Inferior parietal cortex (tissue), 1 donor: ENCODE results near the gene ASIC1.

Experiments used
- DNase-seq: peaks from one replicate; pipeline ENCODE4 v3.0.0-alpha.2; 2016; ENCODE audit errors: extremely low spot score

ASIC1 gene

DNA sequence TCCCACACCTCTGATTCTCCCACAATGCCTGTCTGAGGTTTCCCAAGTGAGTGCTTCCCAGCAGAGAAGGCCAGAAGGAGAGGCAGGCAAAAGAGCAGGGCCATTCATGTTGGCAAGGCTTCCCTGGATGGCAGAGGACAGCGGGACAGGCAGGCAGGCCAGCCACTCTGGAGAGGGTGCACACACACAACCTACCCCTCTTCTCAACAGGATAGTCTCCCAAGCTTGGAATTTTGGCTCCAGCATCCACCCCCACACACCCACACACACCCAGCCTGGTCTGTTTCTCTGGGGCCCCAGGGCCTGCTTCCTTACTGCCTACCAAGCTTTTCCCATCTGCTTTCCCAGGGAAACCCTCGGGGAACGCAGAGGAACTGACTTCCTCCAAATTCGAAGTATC is 16.7 kb upstream of the ASIC1 start:
- DNase-seq, result no peak

DNA sequence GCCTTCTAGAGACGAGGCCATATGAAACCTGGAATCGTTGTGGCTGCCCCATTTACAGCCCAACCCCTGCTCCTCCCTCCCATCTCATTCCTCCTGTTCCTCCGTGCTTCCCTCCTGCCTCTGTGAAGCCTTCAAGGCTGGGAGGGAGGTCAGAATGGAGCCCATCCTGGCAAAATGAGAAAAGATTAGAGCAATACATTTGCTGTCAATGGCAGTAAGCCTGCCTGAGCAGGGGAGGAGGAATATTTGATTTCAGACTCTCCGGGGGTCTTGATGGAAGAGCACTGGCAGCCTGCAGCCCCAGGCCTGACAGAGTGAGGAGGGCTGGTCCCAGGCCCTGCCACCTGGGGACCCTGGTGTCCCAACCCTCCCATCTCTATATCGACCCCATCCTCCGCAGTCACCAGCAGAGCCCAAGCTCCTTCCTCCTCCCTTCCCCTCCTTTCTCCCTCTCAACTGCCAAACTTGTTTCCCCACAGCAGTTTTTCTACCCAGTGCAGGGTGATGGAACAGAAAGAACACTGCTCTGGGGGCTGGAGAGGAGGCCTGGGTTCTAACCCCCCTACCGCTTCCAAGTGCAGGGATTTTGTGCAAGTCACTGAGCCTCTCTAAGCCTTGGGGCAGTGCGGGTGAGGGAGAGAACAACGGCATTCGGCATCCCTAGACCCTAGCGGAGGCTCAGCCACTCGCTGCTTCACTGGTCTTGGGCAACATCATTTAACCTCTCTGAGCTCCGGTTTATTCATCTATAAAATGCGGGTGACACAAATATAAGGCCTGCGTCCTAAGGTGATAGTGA is 16.1 kb upstream of the ASIC1 start:
- no peak for DNase-seq

DNA sequence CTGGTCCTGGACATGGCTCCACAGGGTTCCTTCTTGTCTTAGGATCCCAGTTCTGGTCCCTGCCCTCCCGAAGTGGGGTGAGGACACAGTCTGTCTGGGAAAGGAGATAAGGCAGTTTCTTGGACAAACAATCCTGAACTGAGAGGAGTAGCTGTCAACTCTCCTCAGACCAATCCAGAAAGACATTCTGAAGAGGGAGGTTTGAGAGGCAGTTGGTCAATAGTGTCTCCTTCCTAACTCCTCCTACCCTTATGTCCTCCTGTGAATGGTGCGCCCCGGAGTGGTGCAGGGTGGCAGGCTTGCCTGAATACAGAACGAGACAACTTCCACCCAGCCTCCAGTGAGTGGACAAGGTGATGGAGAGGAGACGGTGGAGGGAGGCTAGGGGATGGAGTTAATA is 15.4 kb upstream of the ASIC1 start:
- DNase-seq, result no peak

DNA sequence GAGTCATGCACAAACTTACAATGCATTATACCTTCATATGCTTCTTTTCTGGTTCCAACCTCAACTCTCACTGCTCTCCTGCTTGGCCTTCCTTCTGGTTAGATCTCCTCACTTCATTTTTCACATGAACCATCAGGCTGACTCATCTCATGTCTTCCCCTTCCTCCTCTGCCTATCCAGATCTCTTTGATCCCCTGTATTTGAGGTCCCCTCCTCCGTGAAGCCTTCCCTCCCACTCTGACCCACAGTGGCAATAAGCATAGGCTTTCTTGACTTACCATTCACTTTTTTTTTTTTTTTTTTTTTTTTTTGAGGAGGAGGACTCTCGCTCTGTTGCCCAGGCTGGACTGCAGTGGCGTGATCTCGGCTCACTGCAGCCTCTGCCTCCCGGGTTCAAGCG is 14.7 kb upstream of the ASIC1 start:
- DNase-seq, result no peak

DNA sequence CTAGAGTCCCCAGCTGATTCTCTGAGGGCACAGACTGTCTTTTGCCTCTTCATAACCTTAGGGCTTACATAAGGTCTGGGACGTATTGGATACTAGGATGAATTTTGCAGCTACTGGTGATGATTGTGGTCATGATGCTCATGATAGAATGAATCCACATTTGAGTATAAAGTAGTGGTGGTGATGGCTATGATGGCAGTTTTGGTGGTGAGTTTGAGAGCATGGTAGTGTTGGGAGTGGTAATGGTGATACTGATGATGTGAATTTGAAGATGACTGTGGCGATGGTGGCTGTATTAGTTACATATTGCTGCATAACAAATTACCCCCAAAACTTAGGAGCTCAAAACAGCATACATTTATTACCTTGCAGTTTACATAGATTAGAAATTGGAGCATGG is 14.1 kb upstream of the ASIC1 start:
- no peak for DNase-seq

DNA sequence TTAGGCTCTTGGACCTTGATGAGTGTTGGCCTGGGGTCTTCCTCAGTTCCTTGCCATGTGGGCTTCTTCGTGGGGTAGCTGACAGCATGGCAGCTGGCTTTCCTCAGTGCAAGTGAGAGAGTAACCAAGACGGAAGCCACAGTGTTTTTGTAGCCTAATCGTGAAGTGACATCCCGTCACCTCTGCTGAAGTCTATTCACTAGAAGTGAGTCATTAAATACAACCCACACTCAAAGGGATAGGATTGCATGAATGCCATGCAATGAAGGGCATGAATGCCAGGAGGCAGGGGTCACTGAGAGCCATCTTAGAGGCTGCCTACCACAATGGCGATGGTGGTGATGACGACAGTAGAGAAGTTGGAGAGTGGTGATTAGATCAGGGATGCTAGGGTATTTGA is 13.5 kb upstream of the ASIC1 start:
- no peak for DNase-seq

DNA sequence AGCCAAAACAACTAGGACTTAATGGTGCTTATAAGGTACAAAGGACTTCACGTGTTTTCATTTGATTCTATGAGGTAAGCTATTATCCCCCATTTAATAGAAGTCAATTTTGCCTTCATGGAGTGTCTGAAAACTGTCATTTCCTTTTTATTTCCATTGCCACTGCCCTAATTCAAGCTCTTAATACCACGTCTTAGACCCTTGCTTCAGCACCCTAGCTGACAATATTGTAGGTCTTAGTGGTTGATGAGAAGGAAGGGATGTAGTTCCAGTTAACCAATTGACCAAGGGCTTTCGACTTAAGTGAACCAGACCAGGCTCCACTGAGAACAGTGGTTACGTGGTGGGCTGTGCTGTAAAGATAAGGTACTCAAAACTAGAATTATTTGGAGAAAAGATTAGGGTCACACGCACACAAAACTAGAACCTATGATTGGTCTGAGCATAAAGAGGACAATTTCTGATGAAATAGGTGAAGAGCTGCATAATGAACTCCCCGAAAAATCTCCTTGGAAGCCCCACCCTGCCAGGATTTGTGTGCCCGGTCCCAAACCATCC is 9.6 kb upstream of the ASIC1 start:
- DNase-seq, result no peak

DNA sequence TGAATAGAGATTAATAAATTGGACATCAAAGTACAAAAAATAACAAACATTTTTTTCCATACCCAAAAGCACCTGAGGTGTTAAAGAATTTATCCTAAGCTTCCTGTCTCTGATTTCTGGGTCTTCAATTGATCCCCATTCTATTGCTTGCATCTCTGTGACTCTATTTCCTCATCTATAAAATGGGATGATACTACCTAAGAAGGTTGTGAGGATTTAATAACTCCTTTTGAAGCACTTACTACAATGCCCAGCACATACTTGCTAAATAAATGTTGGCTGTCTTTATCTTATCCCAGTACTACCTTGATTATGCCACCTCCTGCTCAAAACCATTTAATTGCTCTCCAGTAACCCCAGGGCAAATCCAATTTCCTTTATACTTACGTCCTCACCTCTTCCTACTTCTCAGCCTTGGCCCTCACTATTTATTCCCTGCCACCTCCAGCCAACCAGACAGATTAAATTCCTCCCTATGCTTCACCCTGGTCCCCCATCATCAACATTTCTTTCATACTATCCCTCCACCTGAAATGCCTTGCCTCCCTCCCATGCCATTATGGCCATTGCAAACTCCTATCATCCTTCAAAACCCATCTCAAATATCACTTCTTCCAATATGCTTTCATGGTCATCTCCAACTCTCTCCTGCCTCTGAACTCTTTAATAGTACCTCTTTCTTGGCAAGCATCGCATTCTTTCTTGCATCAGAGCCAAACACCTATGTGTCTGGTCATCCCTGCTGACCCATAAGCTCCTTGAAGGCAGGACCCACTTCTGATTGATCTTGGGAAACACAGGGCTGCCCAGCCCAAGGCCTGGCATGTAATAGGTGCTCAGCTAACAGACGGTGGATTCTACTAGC is 7.9 kb upstream of the ASIC1 start:
- no peak for DNase-seq

DNA sequence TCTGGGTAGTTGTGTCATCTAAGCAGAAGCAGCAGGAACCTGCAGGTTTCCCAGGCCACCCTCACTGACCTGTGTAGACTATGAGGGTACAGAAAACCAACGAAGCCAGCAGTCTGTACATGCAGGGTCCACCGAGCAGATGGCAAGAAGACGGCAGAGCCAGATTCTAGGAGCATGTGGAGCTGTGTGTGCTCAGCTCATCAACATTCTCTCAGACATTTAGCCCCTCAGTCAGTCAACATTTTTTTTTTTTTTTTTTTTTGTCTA is 7.3 kb upstream of the ASIC1 start:
- DNase-seq, result no peak

DNA sequence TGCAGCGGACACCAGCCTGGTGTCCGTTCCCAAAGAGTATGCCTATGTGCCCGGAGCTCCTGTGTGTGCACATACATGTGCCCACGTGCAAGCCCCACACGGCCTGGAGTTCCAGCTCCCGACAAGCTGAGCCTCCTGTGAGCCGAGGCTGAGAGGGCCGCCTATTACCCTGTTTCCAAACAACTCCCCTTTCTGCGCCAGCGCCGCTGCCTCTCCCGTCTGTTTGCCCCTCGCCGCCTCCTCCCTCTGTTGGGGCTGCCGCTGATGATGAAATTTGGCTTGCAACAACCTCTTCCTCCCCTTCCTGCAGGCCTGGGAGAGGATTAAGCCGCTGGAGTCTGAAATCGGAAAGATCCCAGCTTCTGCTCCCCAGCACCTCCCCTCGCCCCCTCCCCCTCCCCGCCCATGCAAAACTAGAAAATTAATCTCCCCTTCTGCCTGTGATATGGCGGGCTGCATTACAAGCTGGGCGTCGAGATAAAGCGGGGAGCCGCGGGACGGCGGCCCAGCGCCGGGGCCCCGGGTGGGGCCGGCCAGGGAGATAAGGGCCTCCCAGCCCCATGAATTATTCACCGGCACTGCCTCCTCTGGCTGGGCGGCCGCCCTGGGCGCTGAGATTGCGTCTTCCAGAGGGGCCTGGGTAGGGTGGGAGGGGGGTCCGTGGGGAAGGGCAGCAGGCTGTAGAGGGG is 6.8 kb upstream of the ASIC1 start:
- DNase-seq, result no peak

DNA sequence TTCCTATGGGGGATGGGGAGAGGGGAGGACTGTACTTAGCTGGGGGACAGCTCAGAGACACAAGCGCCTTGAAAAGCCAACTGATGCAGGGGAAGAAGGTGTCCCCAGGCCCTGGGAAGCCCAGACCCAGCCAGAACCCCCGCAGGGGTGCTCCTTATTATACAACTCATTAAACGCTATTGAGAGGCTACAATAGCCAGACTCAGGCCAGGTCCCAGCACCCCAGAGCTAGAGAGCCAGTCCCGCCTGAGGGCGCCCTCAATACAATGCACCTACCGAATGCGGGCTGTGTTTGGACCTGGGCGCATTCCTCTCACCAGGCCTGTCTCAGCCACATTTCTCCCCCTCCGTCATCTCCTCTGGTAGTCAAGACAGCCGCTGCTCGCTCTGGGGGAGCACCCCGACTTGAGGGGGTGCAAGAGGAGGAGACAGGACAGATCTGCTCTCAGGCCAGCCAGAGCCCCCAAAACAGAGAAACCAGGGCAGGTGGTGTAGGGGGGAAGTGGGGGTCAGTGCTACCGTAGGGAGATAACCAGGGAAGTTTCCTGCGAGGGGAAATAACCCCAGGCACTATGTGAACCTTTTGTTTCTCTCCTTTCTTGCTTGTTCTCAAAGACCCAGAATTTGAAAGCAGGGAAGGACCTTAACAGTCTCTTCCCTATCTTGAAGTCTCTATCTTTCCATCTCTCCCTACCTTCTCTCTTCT is 6.1 kb upstream of the ASIC1 start:
- no peak for DNase-seq

DNA sequence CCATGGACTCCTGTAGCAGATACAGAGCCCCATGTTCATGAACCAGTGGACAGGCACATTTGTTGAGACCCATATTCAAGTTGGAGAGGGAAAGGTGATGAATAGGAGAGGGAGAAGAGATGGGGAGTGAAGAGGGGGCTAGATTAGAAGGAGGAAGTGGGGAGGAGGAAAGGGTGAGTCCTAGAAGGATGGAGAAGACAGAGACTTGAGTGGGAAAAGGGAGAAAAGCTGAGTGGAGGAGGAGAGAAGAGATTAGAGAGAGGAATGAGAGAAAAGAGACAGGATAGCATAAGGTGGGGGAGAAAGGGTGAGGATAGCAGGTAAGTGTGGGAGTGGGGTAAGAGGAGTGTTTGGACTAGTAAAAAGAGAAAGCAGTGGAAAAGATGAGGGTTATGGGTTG is 4.9 kb upstream of the ASIC1 start:
- DNase-seq, result no peak

DNA sequence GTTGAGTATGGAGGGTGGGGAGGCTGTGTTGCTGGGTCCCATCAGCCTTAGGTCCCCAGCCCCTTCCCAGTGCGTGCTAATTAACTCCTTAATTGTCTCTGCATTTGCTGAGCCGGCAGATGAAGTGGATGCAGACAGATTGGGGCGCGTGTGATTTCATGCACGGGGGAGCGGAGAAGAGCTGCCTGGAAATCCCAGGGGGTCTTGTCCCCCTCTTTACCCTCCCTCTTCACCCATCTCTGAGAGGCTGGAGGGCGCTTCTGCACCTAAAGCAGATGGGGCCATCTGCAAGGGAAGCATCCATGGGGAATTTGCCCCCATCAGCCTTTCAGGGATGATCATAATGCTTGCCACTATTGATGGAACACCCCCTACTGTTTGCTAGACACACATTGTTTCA is 4.4 kb upstream of the ASIC1 start:
- DNase-seq, result no peak

DNA sequence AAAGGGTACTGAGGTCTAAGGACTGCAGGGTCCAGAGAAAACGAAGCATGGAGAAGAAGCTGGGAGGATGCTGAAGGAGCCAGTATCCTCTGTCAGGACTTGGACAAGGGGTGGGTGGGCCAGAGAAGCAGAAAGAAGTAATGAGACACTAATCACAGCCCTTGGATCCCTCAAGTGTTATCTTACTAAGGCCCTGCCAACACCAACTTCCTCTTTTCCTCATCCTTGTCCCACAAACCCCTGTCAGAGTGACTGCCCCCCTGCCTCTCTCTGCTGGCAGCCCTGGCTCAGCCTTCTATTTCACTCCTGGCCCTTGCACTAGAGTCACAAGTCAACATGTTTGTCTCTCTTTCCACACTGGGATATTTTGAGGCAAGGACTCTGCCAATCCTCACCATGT is 3.8 kb upstream of the ASIC1 start:
- DNase-seq, result no peak

DNA sequence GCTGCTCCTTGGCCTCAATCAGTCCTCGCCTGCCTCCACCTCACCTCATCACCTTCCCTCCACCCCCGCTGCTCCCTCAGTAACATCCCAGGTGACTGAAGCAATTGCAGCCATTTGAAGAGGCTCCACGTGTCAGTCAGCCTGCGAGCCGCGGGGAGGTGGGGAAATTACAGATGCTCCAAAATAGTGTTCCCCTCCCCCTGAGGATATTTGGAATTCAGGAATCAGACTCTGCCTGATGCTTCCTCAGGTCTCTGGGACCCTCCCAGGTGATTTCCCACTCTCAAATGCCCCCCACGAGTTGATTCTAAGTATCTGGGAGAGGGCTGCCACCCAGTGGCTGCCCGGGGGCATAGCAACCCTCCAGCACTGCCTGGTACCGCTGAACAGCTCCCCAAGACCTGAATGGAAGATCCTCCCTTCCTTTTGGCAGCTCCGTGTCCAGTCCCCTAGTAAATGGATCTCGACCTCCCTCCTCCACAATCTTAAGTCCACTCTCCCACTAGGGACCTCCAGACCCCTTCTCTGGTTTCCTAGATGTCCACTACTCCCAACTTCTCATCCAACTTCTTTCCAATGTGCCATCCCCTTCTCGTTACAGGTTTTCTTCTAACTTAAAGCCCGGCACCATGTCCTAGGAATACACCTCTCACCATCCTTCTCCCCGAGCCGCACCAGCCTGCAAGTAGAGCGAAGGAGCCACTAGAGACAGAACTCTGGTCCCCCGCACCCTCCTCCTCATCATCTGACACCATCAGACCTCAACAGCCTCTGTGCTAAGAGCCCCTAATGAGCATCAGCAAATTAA is 1.4 kb upstream of the ASIC1 start:
- DNase-seq, result peak; percentile 74

DNA sequence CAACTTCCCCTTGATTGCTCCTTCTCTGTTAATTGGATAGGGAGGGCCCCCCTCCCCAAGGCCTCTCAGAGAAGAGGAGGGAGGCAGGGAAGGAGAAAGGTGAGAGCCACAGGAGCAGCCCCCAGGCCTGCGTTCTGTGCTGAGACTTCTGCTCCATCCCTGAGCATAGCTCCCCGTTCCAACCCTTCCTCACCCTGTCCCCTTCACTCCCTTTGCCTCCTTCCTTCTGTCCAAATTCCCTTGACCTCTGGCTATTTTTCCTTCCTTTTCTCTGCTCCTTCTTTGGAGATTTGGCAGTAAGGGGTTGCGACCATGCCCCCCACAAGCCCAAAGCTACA is 788 bp upstream of the ASIC1 start:
- DNase-seq, result no peak

DNA sequence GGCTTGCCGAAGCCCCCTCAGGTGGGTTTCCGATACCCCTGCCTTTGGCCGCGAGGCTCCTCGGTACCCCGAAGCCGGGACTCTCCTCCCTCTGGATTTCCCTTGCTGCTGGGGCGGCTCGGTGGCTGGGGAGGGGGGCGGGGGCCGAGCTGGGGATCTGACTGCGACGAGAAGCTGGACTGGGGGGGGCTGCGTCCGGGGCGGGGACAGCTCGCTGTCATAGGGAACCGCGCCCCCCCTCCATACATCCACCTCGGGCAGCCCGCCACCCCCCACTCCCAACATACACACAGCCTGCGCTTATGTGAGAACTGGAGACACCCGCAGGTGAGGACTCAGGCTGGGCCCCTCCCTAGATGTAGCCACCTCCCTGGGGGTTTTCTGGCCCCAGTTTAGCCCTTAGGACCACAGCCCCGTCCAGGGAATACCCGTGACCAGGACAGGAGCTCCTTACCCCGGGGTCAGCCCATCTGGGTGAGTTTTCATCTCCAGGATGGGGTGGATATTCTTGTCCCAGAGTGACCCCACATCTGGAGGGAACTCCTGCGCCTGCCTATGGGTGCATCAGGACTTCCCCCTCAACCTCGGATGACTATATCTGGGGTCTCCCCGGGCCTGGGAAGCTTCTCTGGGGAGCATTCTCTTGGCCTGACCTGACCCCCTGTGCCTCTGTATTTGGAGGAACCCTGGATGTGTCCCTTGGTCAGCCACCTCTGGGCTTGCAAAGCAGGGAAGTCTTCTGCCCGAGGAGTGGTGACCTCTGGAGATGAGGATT is 687 bp downstream of the ASIC1 start:
- DNase-seq, result no peak

DNA sequence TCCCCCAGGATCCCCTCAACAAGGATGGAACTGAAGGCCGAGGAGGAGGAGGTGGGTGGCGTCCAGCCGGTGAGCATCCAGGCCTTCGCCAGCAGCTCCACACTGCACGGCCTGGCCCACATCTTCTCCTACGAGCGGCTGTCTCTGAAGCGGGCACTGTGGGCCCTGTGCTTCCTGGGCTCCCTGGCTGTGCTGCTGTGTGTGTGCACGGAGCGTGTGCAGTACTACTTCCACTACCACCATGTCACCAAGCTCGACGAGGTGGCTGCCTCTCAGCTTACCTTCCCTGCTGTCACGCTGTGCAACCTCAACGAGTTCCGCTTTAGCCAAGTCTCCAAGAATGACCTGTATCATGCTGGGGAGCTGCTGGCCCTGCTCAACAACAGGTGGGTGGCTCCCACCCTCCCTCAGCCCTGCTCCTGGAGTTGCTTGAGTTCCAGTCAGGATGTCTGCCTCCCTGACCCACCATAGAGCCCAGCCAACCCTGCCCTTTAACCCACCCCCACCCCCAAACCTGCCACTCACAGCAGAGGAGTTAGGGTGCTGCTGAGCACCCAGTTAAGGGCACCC is 1.4 kb downstream of the ASIC1 start:
- DNase-seq, result no peak

DNA sequence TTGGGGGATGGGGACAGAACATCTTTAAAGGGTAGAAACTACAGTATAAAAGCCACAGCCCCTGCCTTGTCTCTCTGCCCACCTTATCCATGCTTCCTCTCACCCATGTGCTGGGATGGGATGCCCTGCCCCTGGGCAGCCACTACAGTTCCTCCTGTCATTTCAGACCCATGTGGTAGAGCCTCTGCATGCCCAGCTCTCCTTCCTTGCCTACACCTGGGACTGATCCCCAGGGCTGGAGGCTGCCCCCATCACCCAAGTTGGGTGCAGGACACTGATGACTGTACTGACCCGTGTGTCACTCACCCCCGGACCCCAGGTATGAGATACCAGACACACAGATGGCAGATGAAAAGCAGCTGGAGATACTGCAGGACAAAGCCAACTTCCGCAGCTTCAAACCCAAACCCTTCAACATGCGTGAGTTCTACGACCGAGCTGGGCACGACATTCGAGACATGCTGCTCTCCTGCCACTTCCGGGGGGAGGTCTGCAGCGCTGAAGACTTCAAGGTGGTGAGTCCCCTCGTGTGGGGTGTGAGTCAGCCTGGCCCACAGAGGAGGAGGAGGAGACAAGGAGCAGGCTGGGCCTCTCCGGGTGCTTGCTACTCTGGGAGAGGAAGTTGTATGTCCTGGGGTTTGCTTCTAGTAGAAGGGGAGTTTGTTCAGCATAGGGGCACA is 2.2 kb downstream of the ASIC1 start:
- no peak for DNase-seq

DNA sequence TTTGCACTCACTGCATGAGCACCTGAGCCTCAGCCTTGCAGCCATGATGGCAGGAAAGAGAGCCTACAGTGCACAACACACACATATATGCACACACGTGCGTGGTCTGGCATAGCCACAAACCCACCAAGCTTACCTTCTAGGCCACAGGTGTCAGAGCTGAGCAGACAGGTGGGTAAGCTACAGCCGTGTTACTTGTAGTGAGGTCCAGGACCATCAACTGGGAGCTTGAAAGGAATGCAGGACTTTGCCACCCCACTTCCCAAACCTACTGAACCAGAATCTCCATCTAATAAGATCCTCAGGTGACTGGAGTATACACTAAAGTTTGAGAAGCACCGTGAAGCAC is 2.7 kb downstream of the ASIC1 start:
- no peak for DNase-seq
